Measurements from ENCODE around the gene KIAA0825.

Gene KIAA0825

GRCh38 chr5:94313696-94314095 lies 304.7 kb downstream of the KIAA0825 start:
- Histone ChIP-seq H3K9ac (ENCODE audit: low read length) (no peak overlapping the region), H3F3A (ENCODE audit: insufficient read depth, low read length) (no peaks in the 10 kb centered on the region), H4K20me1 (ENCODE audit: insufficient read depth, low read length) (no peaks in the 10 kb centered on the region), H3K9me2 (ENCODE audit: low read depth, low read length) (no peaks in the 10 kb centered on the region), H3K4me3 (ENCODE audit: low read depth, low read length, poor library complexity, severe bottlenecking) (no peak overlapping the region), H3K27me3 (ENCODE audit: insufficient read depth, low read length) (no peaks in the 10 kb centered on the region), H3K79me2 (ENCODE audit: insufficient read depth, low read length) (no peaks in the 10 kb centered on the region), H3K4me2 (ENCODE audit: low read length) (no peak overlapping the region), H2AFZ (ENCODE audit: low read length) (no peak overlapping the region), H3K9me3 (ENCODE audit: low read length) (no peaks in the 10 kb centered on the region), H3K27ac (ENCODE audit: low read depth, low read length, poor library complexity, severe bottlenecking) (no peak overlapping the region), H3K36me3 (ENCODE audit: insufficient read depth, low read length) (no peaks in the 10 kb centered on the region), H3K4me1 (ENCODE audit: insufficient read depth, low read length, severe bottlenecking) (no peaks in the 10 kb centered on the region)
- TF ChIP-seq CTCF (IDR thresholded peaks at IDR 0.05; ENCODE audit: low read length) (no peak), EZH2 (IDR thresholded peaks at IDR 0.05; ENCODE audit: borderline replicate concordance, low read length) (no peak)

GRCh38 chr5:94313188-94313587 lies 305.2 kb downstream of the KIAA0825 start:
- Histone ChIP-seq H3K27me3 (ENCODE audit: insufficient read depth, low read length) (no peaks in the 10 kb centered on the region), H3F3A (ENCODE audit: insufficient read depth, low read length) (no peaks in the 10 kb centered on the region), H3K27ac (ENCODE audit: low read depth, low read length, poor library complexity, severe bottlenecking) (no peak overlapping the region), H4K20me1 (ENCODE audit: insufficient read depth, low read length) (no peaks in the 10 kb centered on the region), H3K4me2 (ENCODE audit: low read length) (no peak overlapping the region), H3K4me1 (ENCODE audit: insufficient read depth, low read length, severe bottlenecking) (no peaks in the 10 kb centered on the region), H3K9me2 (ENCODE audit: low read depth, low read length) (no peaks in the 10 kb centered on the region), H3K9ac (ENCODE audit: low read length) (no peak overlapping the region), H3K4me3 (ENCODE audit: low read depth, low read length, poor library complexity, severe bottlenecking) (no peak overlapping the region), H2AFZ (ENCODE audit: low read length) (no peak overlapping the region), H3K79me2 (ENCODE audit: insufficient read depth, low read length) (no peaks in the 10 kb centered on the region), H3K36me3 (ENCODE audit: insufficient read depth, low read length) (no peaks in the 10 kb centered on the region), H3K9me3 (ENCODE audit: low read length) (no peaks in the 10 kb centered on the region)
- TF ChIP-seq EZH2 (IDR thresholded peaks at IDR 0.05; ENCODE audit: borderline replicate concordance, low read length) (no peak), CTCF (IDR thresholded peaks at IDR 0.05; ENCODE audit: low read length) (no peak)

GRCh38 chr5:94312298-94312697 lies 306.1 kb downstream of the KIAA0825 start:
- H3K4me1 ChIP-seq (ENCODE audit: insufficient read depth, low read length, severe bottlenecking) = no peaks in the 10 kb centered on the region
- no peaks in the 10 kb centered on the region for H3K36me3 ChIP-seq (ENCODE audit: insufficient read depth, low read length)
- no peaks in the 10 kb centered on the region for H3K9me3 ChIP-seq (ENCODE audit: low read length)
- no peaks in the 10 kb centered on the region for H3K27me3 ChIP-seq (ENCODE audit: insufficient read depth, low read length)
- H3K4me2 ChIP-seq (ENCODE audit: low read length) = no peak overlapping the region
- no peaks in the 10 kb centered on the region for H3F3A ChIP-seq (ENCODE audit: insufficient read depth, low read length)
- H3K4me3 ChIP-seq (ENCODE audit: low read depth, low read length, poor library complexity, severe bottlenecking) = no peak overlapping the region
- no peaks in the 10 kb centered on the region for H3K9me2 ChIP-seq (ENCODE audit: low read depth, low read length)
- no peaks in the 10 kb centered on the region for H3K79me2 ChIP-seq (ENCODE audit: insufficient read depth, low read length)
- H2AFZ ChIP-seq (ENCODE audit: low read length) = no peak overlapping the region
- TF ChIP-seq CTCF (IDR thresholded peaks at IDR 0.05; ENCODE audit: low read length) (no peak), EZH2 (IDR thresholded peaks at IDR 0.05; ENCODE audit: borderline replicate concordance, low read length) (no peak)
- no peak overlapping the region for H3K27ac ChIP-seq (ENCODE audit: low read depth, low read length, poor library complexity, severe bottlenecking)
- no peak overlapping the region for H3K9ac ChIP-seq (ENCODE audit: low read length)
- no peaks in the 10 kb centered on the region for H4K20me1 ChIP-seq (ENCODE audit: insufficient read depth, low read length)
